ENCODE results near the gene HRCT1.

DNA sequence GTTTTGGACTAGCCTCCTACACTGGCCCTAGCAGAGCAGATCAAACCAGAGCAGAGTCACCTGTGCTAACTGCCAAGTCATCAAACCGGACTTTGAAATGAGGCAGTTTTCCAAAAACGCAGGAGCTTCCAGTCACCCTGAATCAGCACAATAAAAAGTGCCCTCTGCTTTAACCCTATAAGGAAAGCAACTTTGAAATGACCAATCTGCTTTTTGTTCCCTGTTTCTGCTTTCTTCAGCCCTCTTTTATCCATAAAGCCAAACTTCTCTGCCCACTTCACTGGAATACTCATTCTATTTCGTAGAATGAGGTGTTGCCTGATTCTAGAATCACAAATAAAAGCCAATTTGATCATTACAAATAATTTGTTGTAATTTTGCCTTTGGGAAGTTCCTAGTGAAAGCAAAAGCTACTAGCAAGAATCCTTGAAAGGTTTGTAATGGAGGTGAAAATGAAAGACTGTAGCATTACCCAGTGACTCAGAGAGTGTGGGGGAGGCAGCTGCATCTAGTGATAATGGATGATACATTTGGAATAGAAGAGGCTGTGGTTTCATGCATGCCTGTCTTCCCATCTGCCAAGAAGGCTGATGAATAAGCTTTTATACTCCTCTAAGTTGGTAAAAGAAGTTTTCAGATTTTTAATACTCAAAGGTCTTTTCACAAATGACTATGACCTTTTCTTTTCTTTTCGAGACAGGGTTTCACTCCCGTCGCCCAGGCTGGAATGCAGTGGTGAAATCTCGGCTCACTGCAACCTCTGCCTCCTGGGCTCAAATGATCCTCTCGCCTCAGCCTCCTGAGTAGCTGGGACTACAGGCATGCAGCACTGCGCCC, 18.1 kb downstream of the HRCT1 start:
- TF ChIP-seq, protein P1, sequence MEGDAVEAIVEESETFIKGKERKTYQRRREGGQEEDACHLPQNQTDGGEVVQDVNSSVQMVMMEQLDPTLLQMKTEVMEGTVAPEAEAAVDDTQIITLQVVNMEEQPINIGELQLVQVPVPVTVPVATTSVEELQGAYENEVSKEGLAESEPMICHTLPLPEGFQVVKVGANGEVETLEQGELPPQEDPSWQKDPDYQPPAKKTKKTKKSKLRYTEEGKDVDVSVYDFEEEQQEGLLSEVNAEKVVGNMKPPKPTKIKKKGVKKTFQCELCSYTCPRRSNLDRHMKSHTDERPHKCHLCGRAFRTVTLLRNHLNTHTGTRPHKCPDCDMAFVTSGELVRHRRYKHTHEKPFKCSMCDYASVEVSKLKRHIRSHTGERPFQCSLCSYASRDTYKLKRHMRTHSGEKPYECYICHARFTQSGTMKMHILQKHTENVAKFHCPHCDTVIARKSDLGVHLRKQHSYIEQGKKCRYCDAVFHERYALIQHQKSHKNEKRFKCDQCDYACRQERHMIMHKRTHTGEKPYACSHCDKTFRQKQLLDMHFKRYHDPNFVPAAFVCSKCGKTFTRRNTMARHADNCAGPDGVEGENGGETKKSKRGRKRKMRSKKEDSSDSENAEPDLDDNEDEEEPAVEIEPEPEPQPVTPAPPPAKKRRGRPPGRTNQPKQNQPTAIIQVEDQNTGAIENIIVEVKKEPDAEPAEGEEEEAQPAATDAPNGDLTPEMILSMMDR (IDR thresholded peaks at IDR 0.05 in 8 of 11, conservative IDR thresholded peaks at IDR 0.05 in 3 of 11): no peak
- TF ChIP-seq POLR2AphosphoS5 (IDR thresholded peaks at IDR 0.05) (no peak), POLR2A (IDR thresholded peaks at IDR 0.05) (no peak)

Measured in spleen (tissue), 7 donors.